Measurements from ENCODE around the gene CACNA1C. TPM values are rescaled to one million over a fixed set of nuclear protein-coding genes. Genes with fewer than 3 reads are reported as not detected.

The CACNA1C gene
- polyA plus RNA-seq, 1 of the 3 experiments (the other 2 are of a cell fraction), result 1.5 TPM

DNA sequence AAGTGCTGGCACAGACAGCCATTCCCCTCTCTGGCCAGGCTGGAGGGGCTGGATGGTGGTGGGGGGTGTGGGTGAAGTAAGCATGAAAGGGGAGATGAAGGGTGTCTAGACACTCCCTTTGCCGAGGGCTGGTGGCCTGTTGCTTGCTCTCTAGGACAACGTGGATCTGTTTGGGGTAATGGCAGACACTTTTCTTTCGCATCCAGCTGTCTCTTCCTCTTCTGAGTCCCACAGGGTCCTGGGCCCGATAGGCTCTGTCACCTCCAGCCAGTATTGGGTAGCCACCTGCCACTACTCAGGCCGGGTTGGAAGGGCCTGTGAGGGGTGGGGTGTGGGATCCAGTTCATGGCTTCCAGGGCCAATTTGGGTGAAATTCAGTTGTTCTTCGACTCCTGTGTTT is 218.1 kb downstream of the CACNA1C start:
- Histone ChIP-seq H3K9ac (no peak overlapping the region), H3K4me2 (no peak overlapping the region), H3K27ac (ENCODE audit: low read depth in 2 of 2, low read length in 1 of 2) (no peak overlapping the region), H3K4me3 (ENCODE audit: low read depth in 2 of 2, low read length in 1 of 2) (no peak overlapping the region), H3K9me2 (no peaks in the 10 kb centered on the region), H3K9me3 (no peaks in the 10 kb centered on the region), H4K20me1 (ENCODE audit: insufficient read depth) (no peaks in the 10 kb centered on the region), H3F3A (replicated peaks; ENCODE audit: insufficient read depth) (peaks cover 16% of the 10 kb centered on the region), H3K4me1 (ENCODE audit: control insufficient read depth in 1 of 2, insufficient read depth in 2 of 2, low read depth in 1 of 2, low read length in 1 of 2) (peaks cover 24 to 33% of the 10 kb centered on the region in 2 experiments; a peak in 3 of 4 replicates), H3K79me2 (ENCODE audit: insufficient read depth) (peaks cover 8% of the 10 kb centered on the region; the same call in 1 of the 2 replicates), H3K27me3 (ENCODE audit: insufficient read depth) (no peaks in the 10 kb centered on the region), H3K36me3 (replicated peaks in 1 of 2; ENCODE audit: control insufficient read depth in 1 of 2, insufficient read depth in 2 of 2, low read length in 1 of 2) (no peaks in the 10 kb centered on the region), H2AFZ (ENCODE audit: low read depth) (no peak overlapping the region)
- CTCF ChIA-PET, result interaction anchor here (1.8 to 6.5 kb wide), 2 partner anchors 13 to 312 kb away, joined by 5 to 32 read pairs; no protein-coding TSS in a partner anchor
- WGBS (ENCODE audit: low lambda C conversion rate), result 41% methylated on average over 6 of the region's 6 CpGs
- DNase-seq, result no peak
- TF ChIP-seq, protein P1, sequence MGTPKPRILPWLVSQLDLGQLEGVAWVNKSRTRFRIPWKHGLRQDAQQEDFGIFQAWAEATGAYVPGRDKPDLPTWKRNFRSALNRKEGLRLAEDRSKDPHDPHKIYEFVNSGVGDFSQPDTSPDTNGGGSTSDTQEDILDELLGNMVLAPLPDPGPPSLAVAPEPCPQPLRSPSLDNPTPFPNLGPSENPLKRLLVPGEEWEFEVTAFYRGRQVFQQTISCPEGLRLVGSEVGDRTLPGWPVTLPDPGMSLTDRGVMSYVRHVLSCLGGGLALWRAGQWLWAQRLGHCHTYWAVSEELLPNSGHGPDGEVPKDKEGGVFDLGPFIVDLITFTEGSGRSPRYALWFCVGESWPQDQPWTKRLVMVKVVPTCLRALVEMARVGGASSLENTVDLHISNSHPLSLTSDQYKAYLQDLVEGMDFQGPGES (IDR thresholded peaks at IDR 0.05; ENCODE audit: low read depth, low read length), result no peak
- TF ChIP-seq, protein P2, sequence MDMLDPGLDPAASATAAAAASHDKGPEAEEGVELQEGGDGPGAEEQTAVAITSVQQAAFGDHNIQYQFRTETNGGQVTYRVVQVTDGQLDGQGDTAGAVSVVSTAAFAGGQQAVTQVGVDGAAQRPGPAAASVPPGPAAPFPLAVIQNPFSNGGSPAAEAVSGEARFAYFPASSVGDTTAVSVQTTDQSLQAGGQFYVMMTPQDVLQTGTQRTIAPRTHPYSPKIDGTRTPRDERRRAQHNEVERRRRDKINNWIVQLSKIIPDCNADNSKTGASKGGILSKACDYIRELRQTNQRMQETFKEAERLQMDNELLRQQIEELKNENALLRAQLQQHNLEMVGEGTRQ (IDR thresholded peaks at IDR 0.05; ENCODE audit: borderline replicate concordance, low read depth, low read length), result no peak
- no peak for TF ChIP-seq MEF2A (IDR thresholded peaks at IDR 0.05; ENCODE audit: borderline replicate concordance, low read depth)
- TF ChIP-seq, protein P3, sequence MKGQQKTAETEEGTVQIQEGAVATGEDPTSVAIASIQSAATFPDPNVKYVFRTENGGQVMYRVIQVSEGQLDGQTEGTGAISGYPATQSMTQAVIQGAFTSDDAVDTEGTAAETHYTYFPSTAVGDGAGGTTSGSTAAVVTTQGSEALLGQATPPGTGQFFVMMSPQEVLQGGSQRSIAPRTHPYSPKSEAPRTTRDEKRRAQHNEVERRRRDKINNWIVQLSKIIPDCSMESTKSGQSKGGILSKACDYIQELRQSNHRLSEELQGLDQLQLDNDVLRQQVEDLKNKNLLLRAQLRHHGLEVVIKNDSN (IDR thresholded peaks at IDR 0.05; ENCODE audit: borderline replicate concordance, low read depth), result no peak
- no peak for TF ChIP-seq RCOR1 (IDR thresholded peaks at IDR 0.05; ENCODE audit: low read length)
- no peak for TF ChIP-seq TCF12 (IDR thresholded peaks at IDR 0.05)
- no peak for TF ChIP-seq TEAD4 (IDR thresholded peaks at IDR 0.05; ENCODE audit: borderline replicate concordance, insufficient read depth)
- TF ChIP-seq ELF1 (IDR thresholded peaks at IDR 0.05), result no peak
- TF ChIP-seq, protein P4, sequence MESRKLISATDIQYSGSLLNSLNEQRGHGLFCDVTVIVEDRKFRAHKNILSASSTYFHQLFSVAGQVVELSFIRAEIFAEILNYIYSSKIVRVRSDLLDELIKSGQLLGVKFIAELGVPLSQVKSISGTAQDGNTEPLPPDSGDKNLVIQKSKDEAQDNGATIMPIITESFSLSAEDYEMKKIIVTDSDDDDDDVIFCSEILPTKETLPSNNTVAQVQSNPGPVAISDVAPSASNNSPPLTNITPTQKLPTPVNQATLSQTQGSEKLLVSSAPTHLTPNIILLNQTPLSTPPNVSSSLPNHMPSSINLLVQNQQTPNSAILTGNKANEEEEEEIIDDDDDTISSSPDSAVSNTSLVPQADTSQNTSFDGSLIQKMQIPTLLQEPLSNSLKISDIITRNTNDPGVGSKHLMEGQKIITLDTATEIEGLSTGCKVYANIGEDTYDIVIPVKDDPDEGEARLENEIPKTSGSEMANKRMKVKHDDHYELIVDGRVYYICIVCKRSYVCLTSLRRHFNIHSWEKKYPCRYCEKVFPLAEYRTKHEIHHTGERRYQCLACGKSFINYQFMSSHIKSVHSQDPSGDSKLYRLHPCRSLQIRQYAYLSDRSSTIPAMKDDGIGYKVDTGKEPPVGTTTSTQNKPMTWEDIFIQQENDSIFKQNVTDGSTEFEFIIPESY (IDR thresholded peaks at IDR 0.05; ENCODE audit: borderline replicate concordance, low read depth), result no peak
- POLR2A ChIA-PET, result no interaction called here

DNA sequence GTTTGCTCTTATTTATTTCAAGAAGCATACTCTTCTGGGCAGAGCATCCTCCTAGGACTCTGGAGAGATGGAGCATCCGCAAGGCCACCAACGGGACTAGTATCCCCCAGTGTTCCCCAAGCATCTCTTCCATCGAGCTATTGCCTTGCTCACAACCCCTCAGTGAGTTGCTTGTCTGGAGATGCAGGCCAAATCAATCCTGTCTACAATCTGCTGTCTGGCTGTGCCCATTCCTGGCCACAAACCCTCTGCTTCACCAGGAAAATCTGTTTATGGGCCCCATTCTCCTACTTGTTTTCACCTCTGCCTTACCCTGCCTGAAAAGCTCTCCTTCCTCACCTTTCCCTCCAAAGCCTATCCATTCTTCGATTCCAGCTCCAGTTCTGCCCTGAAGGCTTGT is 219.2 kb downstream of the CACNA1C start:
- ChIA-PET CTCF (interaction anchor here (6.5 kb wide), 1 partner anchor 12 kb away, joined by 32 read pairs; no protein-coding TSS in a partner anchor), POLR2A (no interaction called here)
- 73% methylated on average over 4 of the region's 4 CpGs for WGBS (ENCODE audit: low lambda C conversion rate)
- no peaks in the 10 kb centered on the region for H3K27me3 ChIP-seq (ENCODE audit: insufficient read depth)
- H3K9ac ChIP-seq, result no peak overlapping the region
- H3K4me1 ChIP-seq (ENCODE audit: control insufficient read depth in 1 of 2, insufficient read depth in 2 of 2, low read depth in 1 of 2, low read length in 1 of 2), result peaks cover 13 to 22% of the 10 kb centered on the region in 2 experiments; a peak in 3 of 4 replicates
- no peaks in the 10 kb centered on the region for H3K36me3 ChIP-seq (replicated peaks in 1 of 2; ENCODE audit: control insufficient read depth in 1 of 2, insufficient read depth in 2 of 2, low read length in 1 of 2)
- no peak overlapping the region for H3K4me2 ChIP-seq
- H4K20me1 ChIP-seq (ENCODE audit: insufficient read depth), result no peaks in the 10 kb centered on the region
- DNase-seq, result no peak
- H3F3A ChIP-seq (replicated peaks; ENCODE audit: insufficient read depth), result peaks cover 16% of the 10 kb centered on the region
- H3K4me3 ChIP-seq (ENCODE audit: low read depth in 2 of 2, low read length in 1 of 2), result no peak overlapping the region
- no peak overlapping the region for H3K27ac ChIP-seq (ENCODE audit: low read depth in 2 of 2, low read length in 1 of 2)
- H3K79me2 ChIP-seq (ENCODE audit: insufficient read depth), result no peaks in the 10 kb centered on the region
- H2AFZ ChIP-seq (ENCODE audit: low read depth), result no peak overlapping the region
- H3K9me2 ChIP-seq, result no peaks in the 10 kb centered on the region
- H3K9me3 ChIP-seq, result no peaks in the 10 kb centered on the region
- TF ChIP-seq, protein P5, sequence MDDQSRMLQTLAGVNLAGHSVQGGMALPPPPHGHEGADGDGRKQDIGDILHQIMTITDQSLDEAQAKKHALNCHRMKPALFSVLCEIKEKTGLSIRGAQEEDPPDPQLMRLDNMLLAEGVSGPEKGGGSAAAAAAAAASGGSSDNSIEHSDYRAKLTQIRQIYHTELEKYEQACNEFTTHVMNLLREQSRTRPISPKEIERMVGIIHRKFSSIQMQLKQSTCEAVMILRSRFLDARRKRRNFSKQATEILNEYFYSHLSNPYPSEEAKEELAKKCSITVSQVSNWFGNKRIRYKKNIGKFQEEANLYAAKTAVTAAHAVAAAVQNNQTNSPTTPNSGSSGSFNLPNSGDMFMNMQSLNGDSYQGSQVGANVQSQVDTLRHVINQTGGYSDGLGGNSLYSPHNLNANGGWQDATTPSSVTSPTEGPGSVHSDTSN (IDR thresholded peaks at IDR 0.05), result no peak
- TF ChIP-seq TAF1 (IDR thresholded peaks at IDR 0.05; ENCODE audit: borderline replicate concordance, low read depth, low read length) (no peak), FOXM1 (IDR thresholded peaks at IDR 0.05; ENCODE audit: low read depth) (no peak), FOXJ3 (CRISPR knock-in tag; IDR thresholded peaks at IDR 0.05) (no peak), FOSL2 (IDR thresholded peaks at IDR 0.05; ENCODE audit: borderline replicate concordance, low read depth) (no peak), SMC3 (IDR thresholded peaks at IDR 0.05; ENCODE audit: low read depth, low read length) (no peak)
- TF ChIP-seq, protein P2 (IDR thresholded peaks at IDR 0.05; ENCODE audit: borderline replicate concordance, low read depth, low read length), result no peak
- TF ChIP-seq, protein P1 (IDR thresholded peaks at IDR 0.05; ENCODE audit: low read depth, low read length), result no peak
